ENCODE data around the gene CEP350.

CEP350 gene

DNA sequence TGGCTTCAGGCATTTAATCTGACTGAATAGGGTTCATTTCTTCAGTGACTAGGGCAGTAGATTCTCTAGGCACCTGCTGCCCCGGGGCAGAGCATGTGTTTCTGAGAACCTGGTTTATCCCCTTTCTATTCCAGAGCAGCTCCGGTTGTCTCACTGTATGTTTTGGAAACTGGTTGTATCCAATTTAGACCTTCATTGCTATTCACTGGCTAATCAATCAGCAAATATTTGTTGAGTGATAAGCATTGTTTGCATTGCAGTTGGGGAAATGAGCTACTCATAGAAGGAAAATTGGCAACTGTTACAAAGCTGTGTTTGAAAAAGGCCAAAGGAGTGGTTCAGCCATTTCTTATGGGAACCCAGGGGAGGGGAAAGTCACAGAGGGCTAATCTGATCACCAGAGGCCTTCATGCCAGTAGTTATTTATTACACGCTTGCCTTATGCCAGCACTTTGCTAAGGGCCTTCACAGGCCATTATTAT lies 203.0 kb downstream of the CEP350 start:
- DNase-seq, result no peak

- DNase-seq, result no peak
Measured at GRCh38 chr1:180158149-180159147, 203.8 kb downstream of the CEP350 start.

- no peak for DNase-seq
Measured at GRCh38 chr1:180160357-180160756, 205.7 kb downstream of the CEP350 start.

- no peak for DNase-seq
Measured at GRCh38 chr1:180163041-180163440, 208.4 kb downstream of the CEP350 start.
